ENCODE results near the gene MAP3K4. TPM values are rescaled to one million over a fixed set of nuclear protein-coding genes. Genes with fewer than 3 reads are reported as not detected.

The MAP3K4 gene
- total and polyA plus RNA-seq, 8 donors, result 7.3 to 598 (median 19.4) TPM

DNA sequence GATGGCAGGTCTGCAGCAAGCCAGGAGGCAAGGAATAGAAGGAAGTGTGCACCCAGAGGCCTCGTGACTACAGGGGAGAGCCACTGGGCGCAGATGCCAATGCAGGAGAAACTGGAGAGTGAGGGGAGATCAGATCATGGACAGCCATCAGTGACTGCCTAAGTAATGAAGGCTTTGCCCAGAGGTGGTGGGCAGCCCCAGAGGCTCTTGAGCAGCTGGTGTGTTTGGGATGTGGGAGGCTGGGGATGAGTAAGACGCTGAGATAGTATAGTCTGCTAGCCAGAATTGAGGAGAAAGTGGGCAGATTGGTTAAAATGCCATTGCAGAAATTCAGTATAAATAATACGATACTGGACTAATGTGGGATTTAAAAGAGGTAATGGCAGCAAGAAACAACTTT is 111.9 kb downstream of the MAP3K4 start:
- Histone ChIP-seq H3K4me1 (no peaks in the 10 kb centered on the region), H3K4me3 (no peak overlapping the region), H3K36me3 (peaks cover 42 to 95% (median 94%) of the 10 kb centered on the region in 4 donors), H3K9me3 (no peaks in the 10 kb centered on the region), H3K27me3 (no peaks in the 10 kb centered on the region), H3K27ac (no peak overlapping the region)
- no peak for DNase-seq
- WGBS, 5 donors, result 94 to 99% (median 97%) methylated on average over 4 of the region's 4 CpGs
- intact Hi-C loops (cut with DNase I; ENCODE audit: low total_unique reads), result no loop called here
- TF ChIP-seq EP300 (IDR thresholded peaks at IDR 0.05) (no peak), POLR2A (IDR thresholded peaks at IDR 0.05) (no peak), POLR2AphosphoS5 (IDR thresholded peaks at IDR 0.05) (no peak), CTCF (IDR thresholded peaks at IDR 0.05) (no peak)

GRCh38 chr6:161104966-161105365 is 113.4 kb downstream of the MAP3K4 start:
- TF ChIP-seq EP300 (IDR thresholded peaks at IDR 0.05) (no peak), POLR2A (IDR thresholded peaks at IDR 0.05) (no peak), POLR2AphosphoS5 (IDR thresholded peaks at IDR 0.05) (no peak), CTCF (IDR thresholded peaks at IDR 0.05) (no peak)

DNA sequence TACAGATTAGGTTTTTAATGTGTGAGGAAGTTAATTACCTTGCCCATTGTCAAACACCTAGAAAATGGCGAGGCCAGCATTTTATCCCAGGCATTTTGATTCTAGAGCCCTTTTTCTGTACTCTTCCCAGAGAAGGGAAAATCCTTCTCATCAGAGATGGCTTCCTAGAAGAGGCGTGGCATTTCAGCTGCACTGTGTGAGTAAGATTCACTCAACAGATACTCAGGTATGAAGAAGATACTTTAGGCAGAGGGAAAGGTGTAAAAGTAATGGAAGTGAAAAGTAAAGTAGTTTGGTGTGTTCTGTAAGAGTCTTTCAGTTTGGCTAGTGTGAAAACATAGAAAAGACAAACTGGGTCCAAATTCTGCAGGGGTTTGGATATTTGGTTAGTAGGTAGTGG is 113.8 kb downstream of the MAP3K4 start:
- Histone ChIP-seq H3K27ac (no peak overlapping the region), H3K9me3 (no peaks in the 10 kb centered on the region), H3K4me3 (no peak overlapping the region), H3K4me1 (no peaks in the 10 kb centered on the region), H3K27me3 (no peaks in the 10 kb centered on the region), H3K36me3 (peaks cover 50 to 96% (median 95%) of the 10 kb centered on the region in 4 donors)
- WGBS, 5 donors, result 86 to 95% (median 90%) methylated on average over 2 of the region's 2 CpGs
- TF ChIP-seq EP300 (IDR thresholded peaks at IDR 0.05) (no peak), POLR2A (IDR thresholded peaks at IDR 0.05) (no peak), POLR2AphosphoS5 (IDR thresholded peaks at IDR 0.05) (no peak), CTCF (IDR thresholded peaks at IDR 0.05) (no peak)
- intact Hi-C loops (cut with DNase I; ENCODE audit: low total_unique reads), result no loop called here
- no peak for DNase-seq

More at GRCh38 chr6:161104966-161105365, 113.4 kb downstream of the MAP3K4 start:
- Histone ChIP-seq H3K27ac (no peak overlapping the region), H3K4me3 (no peak overlapping the region), H3K36me3 (peaks cover 48 to 95% (median 94%) of the 10 kb centered on the region in 4 donors), H3K4me1 (no peaks in the 10 kb centered on the region), H3K27me3 (no peaks in the 10 kb centered on the region), H3K9me3 (no peaks in the 10 kb centered on the region)
- no peak for DNase-seq
- intact Hi-C loops (cut with DNase I; ENCODE audit: low total_unique reads), result no loop called here

- intact Hi-C loops (cut with DNase I; ENCODE audit: low total_unique reads), result no loop called here
- Histone ChIP-seq H3K36me3 (peaks cover 72 to 98% (median 96%) of the 10 kb centered on the region in 4 donors), H3K27ac (no peak overlapping the region), H3K4me3 (no peak overlapping the region), H3K9me3 (no peaks in the 10 kb centered on the region), H3K27me3 (no peaks in the 10 kb centered on the region), H3K4me1 (no peaks in the 10 kb centered on the region)
- DNase-seq, result peak in 1 of 2 donors; percentile 13
- 92 to 96% (median 93%) methylated on average over 23 of the region's 23 CpGs for WGBS, 5 donors
- TF ChIP-seq POLR2AphosphoS5 (IDR thresholded peaks at IDR 0.05), result no peak
Measured at GRCh38 chr6:161107779-161108730, 116.5 kb downstream of the MAP3K4 start.

GRCh38 chr6:161108916-161109315 is 117.3 kb downstream of the MAP3K4 start:
- Histone ChIP-seq H3K4me3 (no peak overlapping the region), H3K4me1 (no peaks in the 10 kb centered on the region), H3K9me3 (no peaks in the 10 kb centered on the region), H3K36me3 (peaks cover 70 to 98% (median 96%) of the 10 kb centered on the region in 4 donors), H3K27ac (no peak overlapping the region), H3K27me3 (no peaks in the 10 kb centered on the region)
- DNase-seq, result no peak
- intact Hi-C loops (cut with DNase I; ENCODE audit: low total_unique reads), result no loop called here
- TF ChIP-seq CTCF (IDR thresholded peaks at IDR 0.05) (no peak), EP300 (IDR thresholded peaks at IDR 0.05) (no peak), POLR2A (IDR thresholded peaks at IDR 0.05) (no peak), POLR2AphosphoS5 (IDR thresholded peaks at IDR 0.05) (no peak)
- WGBS, 5 donors, result 81 to 95% (median 87%) methylated on average over 5 of the region's 5 CpGs

Measured in stomach (tissue), 9 donors.